HepG2 (cell line): Measurements from ENCODE around the gene CATSPERD. TPM values are rescaled to one million over a fixed set of nuclear protein-coding genes. Genes with fewer than 3 reads are reported as not detected.

Experiments used
- AHR ChIP-seq: IDR thresholded peaks from 2 replicates; pipeline ENCODE4 v1.6.1; 2018; ENCODE audit warnings: missing genetic modification reagents, missing compliant biosample characterization
- FOXO4 ChIP-seq: sonication (generic); formaldehyde crosslinking; conservative IDR thresholded peaks from 2 replicates; pipeline ENCODE4 v1.8.1; 2023; ENCODE audit warnings: missing genetic modification reagents
- GZF1 ChIP-seq: sonication (generic); formaldehyde crosslinking; IDR thresholded peaks from 2 replicates; pipeline ENCODE4 v1.5.1; 2020; ENCODE audit warnings: mild to moderate bottlenecking, missing genetic modification reagents
- HNRNPL ChIP-seq: fragments of 200-400 bp; formaldehyde crosslinking; IDR thresholded peaks from 2 replicates; pipeline ENCODE4 v1.6.1; 2017; ENCODE audit warnings: mild to moderate bottlenecking, low read depth, low read length
- KDM2A ChIP-seq: sonication (generic); formaldehyde crosslinking; IDR thresholded peaks from 2 replicates; pipeline ENCODE4 v1.4.0; 2020; ENCODE audit warnings: low read depth, missing genetic modification reagents, borderline replicate concordance
- NFE2L2 ChIP-seq: fragments of 150-350 bp; IDR thresholded peaks from 2 replicates; pipeline ENCODE4 v1.6.1; 2014; ENCODE audit warnings: low read length
- NR2F1 ChIP-seq, 2 experiments: fragments of 450-650 bp in 1 of 2; formaldehyde crosslinking in 1 of 2; IDR thresholded peaks; 2 replicates each; pipeline versions ENCODE4 v1.5.0 to v1.6.1; 2016 to 2020; ENCODE audit warnings: mild to moderate bottlenecking in 1 of 2, missing compliant biosample characterization in 1 of 2, missing genetic modification reagents in 1 of 2, moderate library complexity in 1 of 2
- SIX1 ChIP-seq: sonication (generic); formaldehyde crosslinking; IDR thresholded peaks from 2 replicates; pipeline ENCODE4 v1.4.0; 2020; ENCODE audit warnings: missing genetic modification reagents, borderline replicate concordance
- TOPORS ChIP-seq: sonication (generic); formaldehyde crosslinking; IDR thresholded peaks from 2 replicates; pipeline ENCODE4 v1.8.0; 2023; ENCODE audit warnings: mild to moderate bottlenecking, missing genetic modification reagents
- ZBTB14 ChIP-seq: sonication (generic); formaldehyde crosslinking; IDR thresholded peaks from 2 replicates; pipeline ENCODE4 v1.4.0; 2020; ENCODE audit warnings: missing genetic modification reagents
- ZFP36 ChIP-seq: fragments of 150-350 bp; IDR thresholded peaks from 2 replicates; pipeline ENCODE4 v1.6.1; 2018; ENCODE audit warnings: borderline replicate concordance, low read length, low read depth; ENCODE audit not compliant: partially characterized antibody
- ZNF121 ChIP-seq: sonication (generic); formaldehyde crosslinking; IDR thresholded peaks from 2 replicates; pipeline ENCODE4 v1.5.0; 2020; ENCODE audit warnings: mild to moderate bottlenecking, missing genetic modification reagents
- ZNF143 ChIP-seq: sonication (generic); formaldehyde crosslinking; IDR thresholded peaks from 2 replicates; pipeline ENCODE4 v1.4.0; 2020; ENCODE audit warnings: missing genetic modification reagents
- ZNF260 ChIP-seq: sonication (generic); formaldehyde crosslinking; IDR thresholded peaks from 2 replicates; pipeline ENCODE4 v1.4.0; 2020; ENCODE audit warnings: missing genetic modification reagents, low read depth, mild to moderate bottlenecking, borderline replicate concordance
- ZNF674 ChIP-seq: sonication (generic); formaldehyde crosslinking; IDR thresholded peaks from 2 replicates; pipeline ENCODE4 v1.5.0; 2020; ENCODE audit warnings: low read depth, mild to moderate bottlenecking, missing genetic modification reagents
- ZNF687 ChIP-seq: sonication (generic); formaldehyde crosslinking; IDR thresholded peaks from 2 replicates; pipeline ENCODE4 v1.5.1; 2020; ENCODE audit warnings: mild to moderate bottlenecking, missing genetic modification reagents, moderate library complexity
- ZNF724P ChIP-seq: sonication (generic); formaldehyde crosslinking; IDR thresholded peaks from 2 replicates; pipeline ENCODE4 v1.8.0; 2022; ENCODE audit warnings: missing genetic modification reagents, borderline replicate concordance
- polyA plus RNA-seq, 8 experiments: library from polyadenylated mRNA; depleted of rRNA in 3 of 8; stranded (reverse) in 7 of 8; unstranded in 1 of 8; fragments of >200 nt; fragmentation: Illumina TruSeq in 4 of 8; extraction: Trizol in 4 of 8; gene quantifications; 2 replicates each; pipeline versions ENCODE4 v1.2.1 to v1.2.3, GENCODE V29; 2011 to 2016; ENCODE audit warnings: low read depth in 4 of 8, missing spikeins in 1 of 8, mixed read lengths in 1 of 8; ENCODE audit not compliant: insufficient read depth in 1 of 8
- total RNA-seq, 5 experiments: library from RNA; depleted of rRNA; stranded (reverse); fragments of >200 nt; fragmentation: Illumina TruSeq; extraction: Trizol; gene quantifications; 2 replicates each; pipeline ENCODE4 v1.2.3, GENCODE V29; 2016; ENCODE audit warnings: low read depth in 1 of 5
- TF ChIP-seq, protein P1 (sequence below): sonication (generic); formaldehyde crosslinking; IDR thresholded peaks from 2 replicates; pipeline ENCODE4 v1.9.0; 2022; ENCODE audit warnings: missing genetic modification reagents, mild to moderate bottlenecking, borderline replicate concordance
- TF ChIP-seq, protein P2 (sequence below): IDR thresholded peaks from 2 replicates; pipeline ENCODE4 v1.6.1; 2016

The CATSPERD gene
- total and polyA plus RNA-seq, 2 of the 13 experiments (the other 11 are each of a cell fraction or from before 2014, with no cell fraction given), result 0.04 TPM; not detected in 1

GRCh38 chr19:5680437-5681368 is 39.7 kb upstream of the CATSPERD start, which contains the start of the genes HSD11B1L and MICOS13 (continued):
- TF ChIP-seq ZNF260 (CRISPR knock-in tag) (no peak), AHR (CRISPR knock-in tag) (no peak; the same call in 1 of the 2 replicates), NR2F1 (CRISPR knock-in tag; IDR thresholded peaks at IDR 0.05) (0 out of 4 replicates have a peak, but pooled peaks of 1 of the 2 experiments have one; percentile 2), ZNF674 (CRISPR knock-in tag) (no peak), FOXO4 (CRISPR knock-in tag) (no peak), ZNF143 (CRISPR knock-in tag) (peak; percentile 99), HNRNPL (no peak), ZNF724P (0 out of 2 replicates have a peak, but pooled peaks have one; percentile 55), SIX1 (CRISPR knock-in tag) (no peak), NFE2L2 (no peak), ZNF121 (peak; percentile 72; the same call in 1 of the 2 replicates), GZF1 (CRISPR knock-in tag) (no peak), KDM2A (peak; percentile 78), ZBTB14 (no peak), TOPORS (no peak), ZNF687 (peak; percentile 62; the same call in 1 of the 2 replicates), ZFP36 (no peak)
- TF ChIP-seq, protein P1, sequence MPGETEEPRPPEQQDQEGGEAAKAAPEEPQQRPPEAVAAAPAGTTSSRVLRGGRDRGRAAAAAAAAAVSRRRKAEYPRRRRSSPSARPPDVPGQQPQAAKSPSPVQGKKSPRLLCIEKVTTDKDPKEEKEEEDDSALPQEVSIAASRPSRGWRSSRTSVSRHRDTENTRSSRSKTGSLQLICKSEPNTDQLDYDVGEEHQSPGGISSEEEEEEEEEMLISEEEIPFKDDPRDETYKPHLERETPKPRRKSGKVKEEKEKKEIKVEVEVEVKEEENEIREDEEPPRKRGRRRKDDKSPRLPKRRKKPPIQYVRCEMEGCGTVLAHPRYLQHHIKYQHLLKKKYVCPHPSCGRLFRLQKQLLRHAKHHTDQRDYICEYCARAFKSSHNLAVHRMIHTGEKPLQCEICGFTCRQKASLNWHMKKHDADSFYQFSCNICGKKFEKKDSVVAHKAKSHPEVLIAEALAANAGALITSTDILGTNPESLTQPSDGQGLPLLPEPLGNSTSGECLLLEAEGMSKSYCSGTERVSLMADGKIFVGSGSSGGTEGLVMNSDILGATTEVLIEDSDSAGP (CRISPR knock-in tag), result peak; percentile 99
- TF ChIP-seq, protein P2, sequence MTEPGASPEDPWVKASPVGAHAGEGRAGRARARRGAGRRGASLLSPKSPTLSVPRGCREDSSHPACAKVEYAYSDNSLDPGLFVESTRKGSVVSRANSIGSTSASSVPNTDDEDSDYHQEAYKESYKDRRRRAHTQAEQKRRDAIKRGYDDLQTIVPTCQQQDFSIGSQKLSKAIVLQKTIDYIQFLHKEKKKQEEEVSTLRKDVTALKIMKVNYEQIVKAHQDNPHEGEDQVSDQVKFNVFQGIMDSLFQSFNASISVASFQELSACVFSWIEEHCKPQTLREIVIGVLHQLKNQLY, result no peak
